ENCODE results near the gene HCN4. TPM values are rescaled to one million over a fixed set of nuclear protein-coding genes. Genes with fewer than 3 reads are reported as not detected.
A peak's percentile ranks its signal among the peaks of the same experiment; 100 is the strongest.

The HCN4 gene
- total RNA-seq, 1 experiment from 2014 or later = not detected

DNA sequence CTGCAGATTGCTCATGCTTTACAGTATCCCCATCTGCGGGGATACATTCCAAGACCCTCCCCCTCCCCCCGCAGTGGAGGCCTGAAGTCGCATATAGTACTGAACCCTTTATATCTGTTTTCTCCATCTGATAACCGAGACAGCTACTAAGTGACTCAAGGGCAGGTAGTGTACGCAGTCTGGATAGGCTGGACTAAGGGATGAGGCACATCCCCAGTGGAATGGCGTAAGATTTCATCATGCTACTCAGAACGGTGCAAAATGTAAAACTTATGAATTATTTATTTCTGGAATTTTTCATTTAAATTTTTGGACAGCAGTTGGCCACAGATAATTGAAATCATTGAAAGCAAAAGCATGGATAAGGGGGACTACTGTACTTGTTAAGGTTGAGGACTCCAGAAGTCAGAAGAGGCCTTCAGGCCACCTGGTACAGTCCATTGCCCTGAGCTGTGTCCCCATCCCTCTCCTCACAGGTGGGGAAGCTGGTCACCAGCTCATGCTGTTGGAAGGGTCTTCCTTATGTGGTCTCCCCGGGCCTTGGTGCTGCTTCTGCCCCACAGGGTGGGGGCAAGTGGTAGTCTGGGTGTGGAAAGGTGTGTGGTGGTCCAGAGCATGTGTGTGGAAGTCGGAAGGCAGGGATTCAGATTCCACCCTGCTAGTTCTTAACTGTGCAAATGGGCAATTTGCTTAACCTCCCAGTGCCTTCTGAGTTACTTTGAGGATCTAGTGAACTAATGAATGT is 72.0 kb downstream of the HCN4 start:
- no peak for DNase-seq (ENCODE audit: low read depth)

- peak; percentile 54 for DNase-seq (ENCODE audit: low read depth)
Measured at GRCh38 chr15:73295630-73296286, 73.0 kb downstream of the HCN4 start.

DNA sequence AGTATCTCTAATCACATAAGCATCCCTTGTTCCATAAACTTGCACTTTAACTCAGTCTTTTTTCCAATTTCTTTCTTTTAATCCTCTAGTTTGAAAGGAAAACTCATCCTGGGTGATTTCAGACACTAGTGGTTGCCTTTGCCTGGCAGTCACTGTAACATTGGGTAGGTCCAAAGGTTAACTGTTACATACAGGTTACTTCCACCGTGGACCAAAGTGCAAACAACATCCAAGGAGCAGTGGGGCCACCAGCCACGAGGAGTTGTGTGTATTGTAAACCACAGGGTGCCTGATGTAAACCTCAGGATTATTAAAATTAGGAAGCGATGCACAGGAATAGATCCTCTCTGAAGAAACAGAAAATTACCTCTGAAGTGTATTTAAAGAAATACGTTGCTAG is 75.0 kb downstream of the HCN4 start:
- DNase-seq (ENCODE audit: low read depth) = no peak

GRCh38 chr15:73291441-73291840 is 77.3 kb downstream of the HCN4 start:
- DNase-seq (ENCODE audit: low read depth) = no peak

DNA sequence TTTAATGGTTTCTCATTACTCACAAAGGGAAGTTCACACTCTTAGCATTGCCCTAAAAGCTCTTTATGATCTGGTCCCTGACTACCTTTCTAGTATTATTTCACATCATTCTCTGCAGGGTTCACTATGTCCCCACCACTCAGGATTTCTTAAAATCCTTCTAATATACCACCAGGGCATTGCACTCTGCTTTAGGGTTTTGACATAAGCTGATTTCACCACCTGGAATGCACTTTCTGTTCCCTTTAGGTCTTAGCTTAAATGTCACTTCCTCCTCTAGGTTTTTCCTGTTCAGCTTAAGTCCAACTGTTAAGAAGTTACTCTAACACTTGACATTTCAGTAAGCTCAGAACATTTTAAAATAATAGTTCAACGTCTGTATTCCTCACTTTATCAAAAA is 81.7 kb downstream of the HCN4 start:
- DNase-seq (ENCODE audit: low read depth) = no peak

DNA sequence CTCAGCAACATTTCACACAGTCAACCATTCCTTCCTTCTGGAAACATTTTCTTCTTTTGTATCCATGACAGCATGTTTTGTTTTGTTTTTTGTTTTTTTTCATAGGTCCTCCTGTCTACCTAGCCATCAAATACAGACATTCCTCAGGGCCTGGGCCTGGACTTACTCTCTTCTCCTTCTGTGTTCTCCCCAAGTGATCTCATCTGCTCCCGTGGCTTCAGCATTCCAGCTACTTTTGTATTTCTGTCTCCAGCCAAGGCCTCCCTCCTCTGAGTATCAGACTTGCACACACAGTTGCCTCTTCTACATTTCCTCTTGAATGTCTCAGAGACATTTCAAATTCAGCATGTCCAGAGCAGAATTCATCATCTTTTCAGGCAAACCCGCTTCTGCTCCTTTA is 82.4 kb downstream of the HCN4 start:
- DNase-seq (ENCODE audit: low read depth) = no peak

GRCh38 chr15:73284090-73284716 is 84.6 kb downstream of the HCN4 start:
- peak; percentile 30 for DNase-seq (ENCODE audit: low read depth)

GRCh38 chr15:73283366-73283962 is 85.3 kb downstream of the HCN4 start:
- peak; percentile 11 for DNase-seq (ENCODE audit: low read depth)

GRCh38 chr15:73282567-73283365 is 86.0 kb downstream of the HCN4 start:
- no peak for DNase-seq (ENCODE audit: low read depth)

DNA sequence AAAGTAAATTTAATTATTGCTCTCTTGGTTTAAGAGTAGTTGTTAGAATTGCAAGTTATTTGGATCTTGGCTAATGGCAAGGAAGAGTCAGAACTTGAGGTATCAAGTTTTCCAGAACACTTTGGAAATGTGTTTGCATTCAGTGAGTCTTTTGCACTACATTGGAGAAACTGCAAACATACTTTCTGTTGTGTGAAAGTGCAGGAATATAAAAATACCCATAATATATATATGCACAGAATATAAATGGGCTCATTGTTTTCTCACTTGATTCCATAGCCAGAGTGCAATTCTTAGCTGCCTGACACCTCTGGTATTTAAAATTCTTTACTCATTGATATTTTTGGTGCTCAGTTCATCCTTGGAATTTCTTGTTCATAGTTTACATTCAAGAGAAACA is 92.9 kb downstream of the HCN4 start:
- no peak for DNase-seq (ENCODE audit: low read depth)

DNA sequence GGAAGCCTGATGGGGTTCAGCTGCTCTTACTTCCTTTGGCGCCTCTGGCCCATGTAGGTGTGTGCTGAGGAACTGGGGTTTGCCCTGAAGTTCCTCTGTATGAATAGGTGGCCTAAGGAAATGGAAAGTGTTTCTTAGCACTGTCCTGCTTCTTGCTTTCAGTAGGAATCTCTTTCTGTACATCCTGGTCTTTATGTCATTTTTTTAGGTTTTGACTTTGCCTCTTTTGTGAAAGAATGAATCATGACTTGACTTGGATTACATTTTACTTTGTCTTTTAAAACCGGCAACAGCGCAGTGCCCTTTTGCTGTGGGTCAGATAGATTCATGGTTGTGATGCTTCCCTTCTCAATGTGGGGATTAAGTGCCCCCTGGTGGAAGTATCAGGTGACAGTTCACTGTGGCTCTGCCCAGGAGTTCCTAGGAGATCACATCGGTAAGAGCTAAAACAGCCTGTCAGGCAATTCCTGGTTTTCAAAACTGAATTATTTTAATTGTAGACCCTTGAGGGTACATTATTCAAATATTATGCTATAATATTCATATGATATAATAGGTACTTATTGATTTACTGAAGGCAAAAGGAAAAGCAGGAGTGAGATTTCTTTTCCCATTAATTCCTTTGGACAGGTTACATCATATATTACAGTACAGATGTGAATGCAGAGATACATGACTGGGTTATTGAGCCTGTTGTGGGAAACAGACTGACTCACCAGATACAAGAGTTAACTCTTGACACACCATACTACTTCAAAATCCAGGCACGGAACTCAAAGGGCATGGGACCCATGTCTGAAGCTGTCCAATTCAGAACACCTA is 95.4 kb downstream of the HCN4 start:
- DNase-seq (ENCODE audit: low read depth) = peak; percentile 60

DNA sequence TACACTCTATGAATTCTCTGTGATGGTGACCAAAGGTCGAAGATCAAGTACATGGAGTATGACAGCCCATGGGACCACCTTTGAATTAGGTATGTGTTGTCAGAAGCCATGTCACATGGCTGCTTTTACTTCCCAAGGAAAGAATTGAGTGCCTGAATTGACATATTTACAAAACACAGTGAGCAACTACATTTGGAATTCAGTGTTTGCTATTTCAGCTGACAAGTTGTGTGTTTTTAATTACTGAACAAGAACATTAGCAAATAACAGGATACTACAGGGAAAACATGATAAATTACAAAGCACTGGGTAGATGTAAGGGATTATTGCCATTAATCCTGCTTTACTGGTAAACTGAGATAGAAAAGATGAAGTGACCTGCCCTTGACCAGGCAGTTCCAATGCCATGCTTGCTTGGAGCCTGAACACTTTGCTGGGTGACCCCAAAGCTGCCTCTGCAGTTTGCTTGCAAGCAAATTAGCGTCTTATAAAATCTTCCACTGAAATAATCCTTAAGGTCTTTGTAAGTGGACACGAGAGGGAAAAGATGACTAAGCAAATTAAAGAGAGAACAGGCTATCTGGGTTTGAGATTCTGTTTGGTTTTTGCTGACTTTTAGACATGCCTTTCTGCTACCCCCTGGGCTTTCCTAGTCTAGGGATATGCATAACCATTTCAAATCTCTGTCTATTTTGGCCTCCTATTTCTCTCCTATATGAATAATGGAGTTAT is 98.2 kb downstream of the HCN4 start:
- DNase-seq (ENCODE audit: low read depth) = no peak

Other genes starting within 250 kb of the HCN4 start
- not detected in 2 replicates for gene REC114, start 74.2 kb upstream of the HCN4 start, total RNA-seq (2014; rRNA removed; shearing (Covaris generic))